GM12801 (cell line): ENCODE results near the gene CACNA1G.

Experiments used
- TF ChIP-seq, protein P1 (sequence below): IDR thresholded peaks from one replicate; pipeline ENCODE4 v1.5.1; 2011; ENCODE audit warnings: control low read depth; ENCODE audit not compliant: insufficient read length; ENCODE audit errors: extremely low read depth

Gene CACNA1G

DNA sequence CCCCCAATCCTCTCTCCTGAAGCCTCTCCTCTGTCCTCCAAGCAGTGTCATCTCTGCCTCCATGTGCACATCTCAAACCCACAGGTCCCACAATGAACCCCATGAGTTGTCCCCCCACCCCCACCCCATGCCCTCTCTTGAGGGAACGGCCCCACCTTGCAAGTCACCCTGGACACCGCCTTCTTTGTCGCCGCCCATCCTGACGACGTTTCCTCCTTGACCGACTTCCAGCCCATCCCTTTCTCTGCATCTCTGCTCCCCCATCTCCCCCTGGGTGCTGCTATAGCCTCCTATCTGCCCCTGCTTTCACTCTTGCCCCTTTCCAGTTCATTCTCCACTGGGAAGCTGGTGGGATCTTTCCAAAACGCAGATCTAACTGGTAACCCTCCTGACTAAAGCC is 15.2 kb upstream of the CACNA1G start:
- TF ChIP-seq, protein P1, sequence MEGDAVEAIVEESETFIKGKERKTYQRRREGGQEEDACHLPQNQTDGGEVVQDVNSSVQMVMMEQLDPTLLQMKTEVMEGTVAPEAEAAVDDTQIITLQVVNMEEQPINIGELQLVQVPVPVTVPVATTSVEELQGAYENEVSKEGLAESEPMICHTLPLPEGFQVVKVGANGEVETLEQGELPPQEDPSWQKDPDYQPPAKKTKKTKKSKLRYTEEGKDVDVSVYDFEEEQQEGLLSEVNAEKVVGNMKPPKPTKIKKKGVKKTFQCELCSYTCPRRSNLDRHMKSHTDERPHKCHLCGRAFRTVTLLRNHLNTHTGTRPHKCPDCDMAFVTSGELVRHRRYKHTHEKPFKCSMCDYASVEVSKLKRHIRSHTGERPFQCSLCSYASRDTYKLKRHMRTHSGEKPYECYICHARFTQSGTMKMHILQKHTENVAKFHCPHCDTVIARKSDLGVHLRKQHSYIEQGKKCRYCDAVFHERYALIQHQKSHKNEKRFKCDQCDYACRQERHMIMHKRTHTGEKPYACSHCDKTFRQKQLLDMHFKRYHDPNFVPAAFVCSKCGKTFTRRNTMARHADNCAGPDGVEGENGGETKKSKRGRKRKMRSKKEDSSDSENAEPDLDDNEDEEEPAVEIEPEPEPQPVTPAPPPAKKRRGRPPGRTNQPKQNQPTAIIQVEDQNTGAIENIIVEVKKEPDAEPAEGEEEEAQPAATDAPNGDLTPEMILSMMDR: no peak

DNA sequence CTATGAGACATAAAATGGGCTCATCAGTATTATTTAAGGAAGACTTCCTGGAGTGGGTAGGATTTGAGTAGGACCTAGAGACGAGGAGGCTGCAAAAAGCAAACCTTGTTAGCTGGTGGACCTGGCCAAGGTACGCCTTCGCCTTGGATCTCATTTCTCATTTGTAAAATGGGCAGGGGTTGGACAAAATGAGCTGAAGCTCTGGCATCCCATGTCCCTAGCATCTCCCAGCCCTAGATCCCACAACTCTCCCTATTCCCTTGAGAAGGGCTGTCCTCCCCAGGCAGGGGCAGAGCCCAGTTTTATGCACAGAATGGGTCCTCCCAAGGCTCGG is 13.8 kb upstream of the CACNA1G start:
- TF ChIP-seq, protein P1: no peak

DNA sequence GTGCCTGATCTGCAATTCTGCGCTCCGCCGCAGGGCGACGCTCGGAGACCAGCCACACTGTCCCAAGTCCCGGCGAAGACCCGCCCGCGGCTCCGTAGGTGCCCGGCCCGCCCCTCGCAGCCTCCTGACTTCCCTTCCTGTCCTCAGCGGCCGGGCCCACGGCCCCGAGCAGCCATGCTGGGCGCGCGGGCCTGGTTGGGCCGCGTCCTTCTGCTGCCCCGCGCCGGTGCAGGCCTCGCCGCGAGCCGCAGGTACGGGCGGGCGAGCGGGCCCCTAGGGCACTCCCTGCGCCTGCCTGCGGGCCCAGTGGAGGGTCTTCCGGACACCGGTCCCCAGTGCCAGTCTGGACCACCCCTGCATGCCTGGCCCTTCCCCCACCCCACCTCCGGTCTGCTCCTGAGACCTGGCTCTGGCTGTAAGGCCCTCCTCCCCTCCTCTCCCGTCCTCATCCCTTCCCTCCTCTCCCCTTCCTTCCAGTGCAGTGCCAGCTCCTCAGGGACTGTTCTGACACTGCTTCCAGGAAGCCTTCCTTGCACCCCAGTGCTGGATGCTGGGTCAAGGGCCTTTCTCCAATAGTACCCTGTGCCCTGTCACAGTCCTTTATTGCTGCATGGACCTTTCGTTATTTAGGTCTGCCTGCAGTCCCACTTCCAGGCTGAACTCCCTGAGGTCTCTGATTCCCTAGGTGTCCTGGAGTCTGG is 13.3 kb upstream of the CACNA1G start, which contains the start of gene SPATA20:
Gene SPATA20 (plus strand): TSS at position 140 of the 701 bp plus-strand sequence. CDS start 35 bp downstream, at position 175.
- TF ChIP-seq, protein P1: peak; percentile 83

- TF ChIP-seq, protein P1: no peak
These were observed 12.8 kb upstream of the CACNA1G start for GRCh38 chr17:50547736-50548083.

GRCh38 chr17:50548831-50549230 is 11.7 kb upstream of the CACNA1G start:
- TF ChIP-seq, protein P1: no peak

- TF ChIP-seq, protein P1: no peak
These were observed 11.1 kb upstream of the CACNA1G start for GRCh38 chr17:50549256-50549941.

DNA sequence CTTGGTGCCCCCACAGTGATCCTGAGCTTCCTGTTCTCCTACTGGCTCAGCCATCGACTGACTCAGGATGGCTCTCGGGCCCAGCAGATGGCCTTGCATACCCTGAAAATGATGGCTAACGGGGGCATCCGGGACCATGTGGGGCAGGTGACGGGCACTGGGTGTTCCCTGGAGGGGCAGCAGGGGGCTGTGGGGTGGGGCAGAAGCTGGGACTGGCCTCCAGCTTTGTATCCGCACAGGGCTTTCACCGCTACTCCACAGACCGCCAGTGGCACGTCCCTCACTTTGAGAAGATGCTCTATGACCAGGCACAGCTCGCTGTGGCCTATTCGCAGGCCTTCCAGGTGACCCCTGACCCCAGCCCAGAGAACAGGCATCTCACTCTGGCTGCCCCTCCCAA is 10.5 kb upstream of the CACNA1G start:
- TF ChIP-seq, protein P1: no peak
